ENCODE results near the gene ZNF20. TPM values are rescaled to one million over a fixed set of nuclear protein-coding genes. Genes with fewer than 3 reads are reported as not detected.

Gene ZNF20
- 0.11 to 0.35 TPM in 2 of 5 replicates, not detected in the others for total RNA-seq (2022; extraction: Qiagen RNA extraction; ENCODE audit: low read depth)

GRCh38 chr19:12139885-12140544 is at the start of gene ZNF20:
ZNF20 (minus strand) TSS chr19:12140350; CDS start chr19:12140182, 168 bp downstream.

DNA sequence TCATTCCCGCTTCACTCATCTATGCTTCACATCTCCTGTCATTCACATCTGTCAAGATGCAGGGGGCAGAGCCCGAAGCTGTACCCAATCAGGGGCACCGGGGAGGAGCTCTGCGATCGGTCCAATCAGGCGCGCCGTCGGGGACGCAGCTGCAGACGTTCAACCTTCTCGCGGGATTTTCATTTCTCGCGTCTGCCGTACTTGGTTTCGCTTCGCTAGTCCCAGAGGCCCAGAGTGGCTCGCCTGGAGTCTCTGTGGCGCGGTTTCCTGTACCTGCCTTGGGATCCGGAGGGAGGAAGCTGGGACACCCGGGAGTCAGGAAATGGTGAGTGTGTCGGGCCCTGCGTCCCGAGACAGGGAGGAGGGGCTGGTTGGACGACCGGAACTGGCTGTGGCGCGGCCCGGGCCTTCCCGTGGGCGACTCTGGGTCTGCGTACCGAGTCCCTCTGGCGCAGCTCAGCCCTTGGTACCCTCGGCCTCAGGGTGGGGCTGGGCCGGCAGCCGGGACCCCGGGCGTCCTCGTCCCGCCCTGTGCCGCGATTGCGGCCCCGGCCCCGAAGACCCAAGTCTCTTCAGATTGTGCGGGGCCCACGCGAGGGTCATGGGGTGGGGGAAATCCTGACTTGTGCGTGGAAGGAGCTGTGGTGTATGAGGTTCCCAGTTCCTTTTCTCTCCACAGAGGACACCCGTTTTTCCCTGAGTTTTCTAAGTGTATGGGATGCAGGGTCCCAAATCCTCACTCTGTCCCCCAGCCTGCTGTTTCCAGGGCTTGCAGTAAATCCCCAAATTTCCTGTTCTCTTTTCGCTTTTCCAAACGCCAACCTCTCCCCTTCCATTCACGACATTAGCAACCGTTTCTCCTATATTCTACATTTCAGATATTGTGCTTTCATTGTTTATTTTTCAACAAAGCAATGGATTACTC is 23.0 kb upstream of the ZNF20 start, which contains the start of gene ZNF136:
Gene ZNF136 (plus strand): TSS at position 215 of the 925 bp plus-strand sequence. CDS start 108 bp downstream, at position 323.

GRCh38 chr19:12156223-12157058 is 16.3 kb upstream of the ZNF20 start, which contains the start of gene ZNF625:
ZNF625 (minus strand) TSS chr19:12156734; CDS start chr19:12156558, 176 bp downstream.

Other genes starting within 250 kb of the ZNF20 start
- 0.19 to 0.33 TPM (median 0.30 TPM) in 5 replicates for gene ZNF700, start 215.2 kb downstream of the ZNF20 start, total RNA-seq (2022; extraction: Qiagen RNA extraction; ENCODE audit: low read depth)
- not detected in 5 replicates for gene ZNF763, start 175.3 kb downstream of the ZNF20 start, total RNA-seq (2022; extraction: Qiagen RNA extraction; ENCODE audit: low read depth)
- gene ZNF433, start 104.7 kb downstream of the ZNF20 start, total RNA-seq (2022; extraction: Qiagen RNA extraction; ENCODE audit: low read depth), result not detected in 5 replicates
- not detected in 5 replicates for gene ZNF878, start 87.4 kb downstream of the ZNF20 start, total RNA-seq (2022; extraction: Qiagen RNA extraction; ENCODE audit: low read depth)
- not detected in 5 replicates for gene ZNF844, start 75.6 kb downstream of the ZNF20 start, total RNA-seq (2022; extraction: Qiagen RNA extraction; ENCODE audit: low read depth)
- gene ZNF625, start 16.4 kb upstream of the ZNF20 start, total RNA-seq (2022; extraction: Qiagen RNA extraction; ENCODE audit: low read depth), result not detected in 5 replicates
- 1.3 to 3.8 TPM (median 1.7 TPM) in 5 replicates for gene ZNF136, start 22.7 kb upstream of the ZNF20 start, total RNA-seq (2022; extraction: Qiagen RNA extraction; ENCODE audit: low read depth)
- 0.57 to 0.80 TPM (median 0.72 TPM) in 5 replicates for gene ZNF44, start 154.5 kb upstream of the ZNF20 start, total RNA-seq (2022; extraction: Qiagen RNA extraction; ENCODE audit: low read depth)
- gene ZNF563, start 193.3 kb upstream of the ZNF20 start, total RNA-seq (2022; extraction: Qiagen RNA extraction; ENCODE audit: low read depth), result not detected in 5 replicates
- gene ZNF442, start 225.3 kb upstream of the ZNF20 start, total RNA-seq (2022; extraction: Qiagen RNA extraction; ENCODE audit: low read depth), result not detected in 5 replicates

All from A549 treated with DMSO at 1 μM for 4 hours (cell line).